Measurements from ENCODE around the gene WWOX. TPM values are rescaled to one million over a fixed set of nuclear protein-coding genes. Genes with fewer than 3 reads are reported as not detected.

The WWOX gene
- total RNA-seq, 1 experiment from 2014 or later, result 35.6 TPM

DNA sequence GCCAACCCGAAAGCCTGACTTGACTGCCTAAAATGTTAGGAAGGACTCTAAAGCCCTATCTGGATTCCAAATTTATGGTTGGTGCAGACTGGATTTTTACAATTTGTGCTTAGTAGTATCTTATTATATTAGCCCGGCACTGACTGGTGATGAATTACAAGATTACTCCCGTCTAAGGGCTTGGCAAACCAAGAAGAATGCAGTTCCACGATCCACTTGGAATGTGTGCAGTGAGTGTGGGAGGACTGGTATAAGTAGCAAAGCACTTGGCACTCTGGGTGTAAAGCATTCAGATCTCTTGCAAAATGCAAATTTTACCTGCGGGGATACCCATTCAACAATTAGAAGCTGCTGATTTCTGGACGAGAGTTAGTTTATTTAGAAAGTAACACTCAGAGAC lies 961.7 kb downstream of the WWOX start:
- H3K9me2 ChIP-seq (ENCODE audit: insufficient read depth), result no peaks in the 10 kb centered on the region
- no peaks in the 10 kb centered on the region for H3K79me2 ChIP-seq (ENCODE audit: low read depth)
- no peaks in the 10 kb centered on the region for H3F3A ChIP-seq (ENCODE audit: insufficient read depth, low read depth)
- ChIA-PET POLR2A (ENCODE audit: unreplicated experiment) (no interaction called here), CTCF (no interaction called here)
- no peak overlapping the region for H3K4me3 ChIP-seq
- H3K27me3 ChIP-seq (ENCODE audit: insufficient read depth, low read depth), result no peaks in the 10 kb centered on the region
- no peak for DNase-seq
- no peak overlapping the region for H3K27ac ChIP-seq
- intact Hi-C loops (cut with micrococcal nuclease; ENCODE audit: unreplicated experiment), result no loop called here
- H2AFZ ChIP-seq, result no peak overlapping the region
- no peak overlapping the region for H3K4me2 ChIP-seq
- no TSS peak for BruUV-seq (replicated peaks)
- no peak for TF ChIP-seq EZH2 (IDR thresholded peaks at IDR 0.05; ENCODE audit: low read depth)
- TF ChIP-seq, protein P1, sequence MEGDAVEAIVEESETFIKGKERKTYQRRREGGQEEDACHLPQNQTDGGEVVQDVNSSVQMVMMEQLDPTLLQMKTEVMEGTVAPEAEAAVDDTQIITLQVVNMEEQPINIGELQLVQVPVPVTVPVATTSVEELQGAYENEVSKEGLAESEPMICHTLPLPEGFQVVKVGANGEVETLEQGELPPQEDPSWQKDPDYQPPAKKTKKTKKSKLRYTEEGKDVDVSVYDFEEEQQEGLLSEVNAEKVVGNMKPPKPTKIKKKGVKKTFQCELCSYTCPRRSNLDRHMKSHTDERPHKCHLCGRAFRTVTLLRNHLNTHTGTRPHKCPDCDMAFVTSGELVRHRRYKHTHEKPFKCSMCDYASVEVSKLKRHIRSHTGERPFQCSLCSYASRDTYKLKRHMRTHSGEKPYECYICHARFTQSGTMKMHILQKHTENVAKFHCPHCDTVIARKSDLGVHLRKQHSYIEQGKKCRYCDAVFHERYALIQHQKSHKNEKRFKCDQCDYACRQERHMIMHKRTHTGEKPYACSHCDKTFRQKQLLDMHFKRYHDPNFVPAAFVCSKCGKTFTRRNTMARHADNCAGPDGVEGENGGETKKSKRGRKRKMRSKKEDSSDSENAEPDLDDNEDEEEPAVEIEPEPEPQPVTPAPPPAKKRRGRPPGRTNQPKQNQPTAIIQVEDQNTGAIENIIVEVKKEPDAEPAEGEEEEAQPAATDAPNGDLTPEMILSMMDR (conservative IDR thresholded peaks at IDR 0.05), result no peak
- H3K36me3 ChIP-seq (ENCODE audit: low read depth), result no peaks in the 10 kb centered on the region
- no peaks in the 10 kb centered on the region for H3K4me1 ChIP-seq (replicated peaks; ENCODE audit: insufficient read depth)
- no peaks in the 10 kb centered on the region for H4K20me1 ChIP-seq (ENCODE audit: insufficient read depth)
- no peaks in the 10 kb centered on the region; the same call in 1 of the 2 replicates for H3K9me3 ChIP-seq (ENCODE audit: insufficient read depth, low read depth)

DNA sequence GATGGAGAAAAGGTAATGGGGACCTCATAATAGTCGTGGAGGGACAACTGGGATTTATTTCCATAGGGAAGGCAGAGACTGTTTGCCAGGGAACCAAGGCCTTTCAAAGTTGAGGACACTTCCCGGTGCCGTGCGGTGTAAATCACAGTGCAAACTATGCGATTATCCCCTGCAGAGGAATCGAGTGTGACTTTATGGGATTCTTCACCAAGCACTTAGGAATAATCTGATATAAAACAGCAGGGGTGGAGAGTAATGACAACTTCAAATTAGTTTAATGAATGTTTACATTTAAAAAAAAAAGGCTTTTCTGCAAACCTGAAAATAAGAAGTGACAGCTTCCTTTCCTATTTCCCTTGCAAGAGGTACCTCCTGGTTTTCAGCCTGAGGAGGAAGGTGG lies 962.9 kb downstream of the WWOX start:
- ChIA-PET CTCF (no interaction called here), POLR2A (ENCODE audit: unreplicated experiment) (no interaction called here)

DNA sequence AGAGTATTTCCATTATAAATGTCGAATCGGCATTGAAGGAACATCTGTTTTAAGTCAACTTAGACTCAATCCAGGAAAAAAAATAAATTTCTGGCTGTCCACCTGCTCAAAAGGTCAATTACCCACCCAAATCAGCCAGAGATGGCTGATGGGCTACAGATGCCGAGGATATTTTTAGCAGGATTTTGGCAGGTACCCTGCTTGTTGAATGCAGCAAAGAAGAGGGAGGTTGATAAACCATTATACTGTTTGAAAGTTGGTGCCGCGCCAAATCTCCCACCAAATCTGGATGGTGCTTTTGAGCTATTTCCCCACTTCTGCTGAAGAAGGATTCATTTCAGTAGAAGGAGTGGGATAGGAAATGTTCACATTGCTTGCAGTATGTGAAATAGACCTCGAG lies 963.4 kb downstream of the WWOX start:
- CTCF ChIA-PET, result no interaction called here
- H3K36me3 ChIP-seq (ENCODE audit: low read depth), result no peaks in the 10 kb centered on the region
- no peaks in the 10 kb centered on the region; the same call in 1 of the 2 replicates for H3K9me3 ChIP-seq (ENCODE audit: insufficient read depth, low read depth)
- intact Hi-C loops (cut with micrococcal nuclease; ENCODE audit: unreplicated experiment), result no loop called here
- TF ChIP-seq, protein P1 (conservative IDR thresholded peaks at IDR 0.05), result no peak
- TF ChIP-seq EZH2 (IDR thresholded peaks at IDR 0.05; ENCODE audit: low read depth), result no peak
- no peaks in the 10 kb centered on the region for H3K27me3 ChIP-seq (ENCODE audit: insufficient read depth, low read depth)
- H3K27ac ChIP-seq, result no peak overlapping the region
- no peak overlapping the region for H3K4me2 ChIP-seq
- no peaks in the 10 kb centered on the region for H4K20me1 ChIP-seq (ENCODE audit: insufficient read depth)
- no peaks in the 10 kb centered on the region for H3K79me2 ChIP-seq (ENCODE audit: low read depth)
- H3K4me3 ChIP-seq, result no peak overlapping the region
- H2AFZ ChIP-seq, result no peak overlapping the region
- H3K4me1 ChIP-seq (replicated peaks; ENCODE audit: insufficient read depth), result no peaks in the 10 kb centered on the region
- DNase-seq, result no peak
- H3F3A ChIP-seq (ENCODE audit: insufficient read depth, low read depth), result no peaks in the 10 kb centered on the region
- POLR2A ChIA-PET (ENCODE audit: unreplicated experiment), result no interaction called here
- BruUV-seq (replicated peaks), result no TSS peak
- no peaks in the 10 kb centered on the region for H3K9me2 ChIP-seq (ENCODE audit: insufficient read depth)

More for the DNA sequence above, 962.9 kb downstream of the WWOX start:
- Histone ChIP-seq H3K4me3 (no peak overlapping the region), H3K27me3 (ENCODE audit: insufficient read depth, low read depth) (no peaks in the 10 kb centered on the region), H3K79me2 (ENCODE audit: low read depth) (no peaks in the 10 kb centered on the region), H3K9me2 (ENCODE audit: insufficient read depth) (no peaks in the 10 kb centered on the region), H2AFZ (no peak overlapping the region), H3K4me2 (no peak overlapping the region), H4K20me1 (ENCODE audit: insufficient read depth) (no peaks in the 10 kb centered on the region), H3K4me1 (replicated peaks; ENCODE audit: insufficient read depth) (no peaks in the 10 kb centered on the region), H3K27ac (no peak overlapping the region), H3F3A (ENCODE audit: insufficient read depth, low read depth) (no peaks in the 10 kb centered on the region), H3K9me3 (ENCODE audit: insufficient read depth, low read depth) (no peaks in the 10 kb centered on the region; the same call in 1 of the 2 replicates), H3K36me3 (ENCODE audit: low read depth) (no peaks in the 10 kb centered on the region)
- no peak for DNase-seq
- BruUV-seq (replicated peaks), result no TSS peak
- TF ChIP-seq, protein P1 (conservative IDR thresholded peaks at IDR 0.05), result no peak
- no peak for TF ChIP-seq EZH2 (IDR thresholded peaks at IDR 0.05; ENCODE audit: low read depth)
- intact Hi-C loops (cut with micrococcal nuclease; ENCODE audit: unreplicated experiment), result no loop called here

Measured in PC-9 (cell line).